OCI-LY7 (cell line): ENCODE results near the gene REG4. TPM values are rescaled to one million over a fixed set of nuclear protein-coding genes. Genes with fewer than 3 reads are reported as not detected.

ENCODE experiments used
- BruUV-seq: library from RNA; stranded (reverse); fragments of 400-500 nt; replicated peaks from 2 replicates; lab custom pipeline; 2021; lab: Mats Ljungman, UMichigan
- CTCF ChIA-PET: fragments of 300-600 bp; sonication (Branson Sonifier 250); formaldehyde crosslinking; loops from one replicate; lab custom pipeline; 2022; ENCODE audit warnings: antibody characterized with exemption; ENCODE audit not compliant: unreplicated experiment; lab: Charles Lee
- POLR2A ChIA-PET: fragments of 300-600 bp; sonication (Branson Sonifier 250); formaldehyde crosslinking; loops from one replicate; lab custom pipeline; 2022; ENCODE audit warnings: antibody characterized with exemption; lab: Charles Lee
- DNase-seq: peaks from one replicate; pipeline ENCODE4 v3.0.0-alpha.2; 2015; ENCODE audit warnings: low spot score
- H2AFZ ChIP-seq: fragments of 200-600 bp; sonication (generic), shearing (Covaris generic); 2 replicates; pipeline ENCODE4 v1.6.1; 2014; ENCODE audit warnings: mild to moderate bottlenecking, antibody characterized with exemption, low read length, moderate library complexity
- H3K27ac ChIP-seq: fragments of 200-600 bp; sonication (generic); 2 replicates; pipeline ENCODE4 v1.5.1; 2014; ENCODE audit warnings: mixed run types, low read depth, mild to moderate bottlenecking, moderate library complexity, low read length, inconsistent platforms; ENCODE audit not compliant: poor library complexity, severe bottlenecking
- H3K36me3 ChIP-seq: fragments of 200-600 bp; sonication (generic); 2 replicates; pipeline ENCODE4 v1.6.1; 2014; ENCODE audit warnings: mild to moderate bottlenecking, antibody characterized with exemption, low read length, moderate library complexity, mixed read lengths; ENCODE audit not compliant: insufficient read depth
- H3K4me1 ChIP-seq: fragments of 200-600 bp; sonication (generic); 2 replicates; pipeline ENCODE4 v1.5.1; 2014; ENCODE audit warnings: mild to moderate bottlenecking, low read length; ENCODE audit not compliant: insufficient read depth, poor library complexity, severe bottlenecking
- H3K4me2 ChIP-seq: fragments of 200-600 bp; sonication (generic); 2 replicates; pipeline ENCODE4 v1.6.1; 2014; ENCODE audit warnings: mild to moderate bottlenecking, low read length
- H3K4me3 ChIP-seq: fragments of 200-600 bp; sonication (generic); 2 replicates; pipeline ENCODE4 v1.5.1; 2014; ENCODE audit warnings: mild to moderate bottlenecking, low read depth, low read length; ENCODE audit not compliant: poor library complexity, severe bottlenecking
- H3K79me2 ChIP-seq: fragments of 200-600 bp; sonication (generic); 2 replicates; pipeline ENCODE4 v1.6.1; 2016; ENCODE audit warnings: low read depth, mild to moderate bottlenecking, low read length, moderate library complexity, mixed read lengths; ENCODE audit not compliant: insufficient read depth
- H3K9me2 ChIP-seq: fragments of 200-600 bp; sonication (generic); 2 replicates; pipeline ENCODE4 v1.6.1; 2016; ENCODE audit warnings: mild to moderate bottlenecking, low read length, mixed read lengths; ENCODE audit not compliant: insufficient read depth
- H3K9me3 ChIP-seq: fragments of 200-600 bp; sonication (generic); 2 replicates; pipeline ENCODE4 v1.6.1; 2014; ENCODE audit warnings: mild to moderate bottlenecking, mixed run types, low read length, mixed read lengths
- H4K20me1 ChIP-seq: fragments of 200-600 bp; sonication (generic); 2 replicates; pipeline ENCODE4 v1.6.1; 2014; ENCODE audit warnings: mild to moderate bottlenecking, antibody characterized with exemption, low read length, moderate library complexity, mixed read lengths; ENCODE audit not compliant: insufficient read depth
- CTCF ChIP-seq: fragments of 200-600 bp; sonication (generic); conservative IDR thresholded peaks from 2 replicates; pipeline ENCODE4 v1.5.1; 2014; ENCODE audit warnings: mild to moderate bottlenecking, antibody characterized with exemption, low read length, moderate library complexity, mixed read lengths
- EZH2phosphoT487 ChIP-seq: fragments of 200-600 bp; sonication (generic); IDR thresholded peaks from 2 replicates; pipeline ENCODE4 v1.6.1; 2018; ENCODE audit warnings: low read depth, borderline replicate concordance, mild to moderate bottlenecking, mixed run types, antibody characterized with exemption, low read length, moderate library complexity, mixed read lengths
- intact Hi-C: fragments of 100-400 bp; cut with micrococcal nuclease; formaldehyde crosslinking; loops from one replicate; pipeline ENCODE4 v1.10.0; 2022; ENCODE audit not compliant: unreplicated experiment
- total RNA-seq, 2 experiments: library from RNA; depleted of rRNA in 1 of 2; stranded (reverse); fragments of >200 nt in 1 of 2; shearing (Covaris generic) in 1 of 2; gene quantifications; 2 replicates each; pipeline ENCODE4 v1.2.3, GENCODE V29; 2014 to 2022

REG4 gene
- total RNA-seq, 2 experiments from 2014 or later: not detected

GRCh38 chr1:119795261-119796200 lies 15.7 kb downstream of the REG4 start:
- H3K79me2 ChIP-seq: no peaks in the 10 kb centered on the region
- no peak overlapping the region for H3K4me2 ChIP-seq
- no peak for DNase-seq
- intact Hi-C loops: no loop called here
- no peak overlapping the region for H3K4me3 ChIP-seq
- no peak for TF ChIP-seq EZH2phosphoT487
- TF ChIP-seq CTCF: no peak
- no peaks in the 10 kb centered on the region for H4K20me1 ChIP-seq
- BruUV-seq: no TSS peak
- H3K27ac ChIP-seq: no peak overlapping the region
- H2AFZ ChIP-seq: no peak overlapping the region
- no peaks in the 10 kb centered on the region for H3K4me1 ChIP-seq
- no peaks in the 10 kb centered on the region for H3K36me3 ChIP-seq
- CTCF ChIA-PET: no interaction called here
- POLR2A ChIA-PET: no interaction called here
- no peaks in the 10 kb centered on the region for H3K9me2 ChIP-seq
- no peaks in the 10 kb centered on the region for H3K9me3 ChIP-seq

GRCh38 chr1:119794876-119795240 lies 16.4 kb downstream of the REG4 start:
- H3K36me3 ChIP-seq: no peaks in the 10 kb centered on the region

More at GRCh38 chr1:119794876-119795240, 16.4 kb downstream of the REG4 start:
- intact Hi-C loops: no loop called here
- Histone ChIP-seq H3K27ac (no peak overlapping the region), H3K4me3 (no peak overlapping the region), H3K79me2 (no peaks in the 10 kb centered on the region), H2AFZ (no peak overlapping the region), H3K4me2 (no peak overlapping the region), H3K9me3 (no peaks in the 10 kb centered on the region), H4K20me1 (no peaks in the 10 kb centered on the region), H3K4me1 (no peaks in the 10 kb centered on the region), H3K9me2 (no peaks in the 10 kb centered on the region)
- CTCF ChIA-PET: no interaction called here
- DNase-seq: no peak
- BruUV-seq: no TSS peak
- TF ChIP-seq EZH2phosphoT487: no peak
- no peak for TF ChIP-seq CTCF
- POLR2A ChIA-PET: no interaction called here
